Motor neuron (in vitro differentiated cells): Measurements from ENCODE around the gene LDLRAD2. TPM values are rescaled to one million over a fixed set of nuclear protein-coding genes. Genes with fewer than 3 reads are reported as not detected.
A peak's percentile ranks its signal among the peaks of the same experiment; 100 is the strongest.
"Not testable (repeated sequence)": the region's sequence is repeated elsewhere in the genome, so short reads cannot be mapped to it uniquely, and the experiment has no call there.

Source experiments
- ATAC-seq, 8 experiments: fragments of 200-7000 bp; cut with Tn5 transposase; replicated peaks in 6 of 8; 2 replicates each; pipeline ENCODE4 v1.8.0; 2021; ENCODE audit warnings: mild to moderate bottlenecking in 8 of 8, moderate library complexity in 8 of 8
- H3K27ac ChIP-seq, 2 donors: fragments of 250-450 bp; sonication (Bioruptor Pico); 2 replicates each; pipeline ENCODE4 v1.9.0; 2021; ENCODE audit warnings: antibody characterized with exemption in 2 of 2, mild to moderate bottlenecking in 2 of 2, moderate library complexity in 1 of 2
- H3K4me1 ChIP-seq, 2 donors: fragments of 250-450 bp; sonication (Bioruptor Pico); replicated peaks in 1 of 2; 2 replicates each; pipeline ENCODE4 v1.6.1; 2021; ENCODE audit warnings: antibody characterized with exemption in 2 of 2, mild to moderate bottlenecking in 2 of 2, moderate library complexity in 1 of 2
- H3K4me3 ChIP-seq, 5 donors: fragments of 250-450 bp; sonication (Bioruptor Pico); 2 replicates each; pipeline ENCODE4 v1.9.0; 2021; ENCODE audit warnings: antibody characterized with exemption in 5 of 5, mild to moderate bottlenecking in 5 of 5, moderate library complexity in 4 of 5
- WGBS, 10 experiments: fragments of 450-650 bp; shearing (Covaris generic); methylation state at CpG; one replicate each; pipeline ENCODE4 v1.0.0; 2022; 5-methylcytosine and 5-hydroxymethylcytosine counted together
- in situ Hi-C, 9 experiments: fragments of 400-800 bp; cut with MboI; loops; one replicate each; pipeline ENCODE4 v1.15.0; 2021; ENCODE audit warnings: low sequenced_read_pairs in 9 of 9, low pct_unique_long_range_greater_than_20kb in 2 of 9; ENCODE audit not compliant: unreplicated experiment in 9 of 9
- total RNA-seq, 8 experiments: library from RNA; unstranded; fragments of 300-600 nt; gene quantifications; 2 replicates each; pipeline versions ENCODE4 v1.2.3 to v1.2.4, GENCODE V29; 2022

The LDLRAD2 gene
- total RNA-seq, 8 experiments from 2014 or later = 0.71 to 3.4 (median 1.4) TPM

- ATAC-seq = peak in 3 of 8 experiments; percentile 9 to 23 (median 19)
- H3K27ac ChIP-seq = no peak overlapping the region
These were observed 9.4 kb downstream of the LDLRAD2 start for GRCh38 chr1:21821385-21822019.

DNA sequence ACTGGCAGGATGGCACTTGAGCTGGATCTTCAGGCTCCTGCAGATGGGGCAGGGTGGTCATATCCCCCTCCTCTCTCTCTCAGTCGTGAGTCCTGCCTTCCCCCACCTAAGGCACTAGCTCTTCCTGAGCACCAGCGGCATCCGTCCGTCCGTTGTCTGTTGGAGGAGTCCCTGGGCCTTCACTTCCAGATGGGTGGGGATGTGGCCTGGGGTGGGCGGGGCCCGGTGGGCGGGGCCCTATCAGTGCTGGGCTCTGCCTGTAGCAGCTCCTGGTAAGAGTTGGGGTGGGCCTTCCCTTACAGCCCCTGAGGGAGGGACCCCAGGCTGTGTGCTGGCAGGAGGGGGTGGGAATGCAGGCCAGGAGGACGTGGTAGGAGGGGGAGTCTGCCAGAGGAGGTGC, 10.3 kb downstream of the LDLRAD2 start:
- Histone ChIP-seq H3K27ac (no peak overlapping the region), H3K4me3 (no peak overlapping the region), H3K4me1 (peaks cover 0 to 3% of the 10 kb centered on the region in 2 donors)
- ATAC-seq = peak; percentile 40 to 75 (median 62)
- in situ Hi-C loops = no loop called here
- WGBS, 10 experiments = 20 to 70% methylated on average over 1 to 4 of the region's 9 CpGs; no CpG with 5 or more reads in 8 of the 10 experiments

More at GRCh38 chr1:21821385-21822019, 9.4 kb downstream of the LDLRAD2 start:
- H3K4me1 ChIP-seq = peaks cover 0 to 3% of the 10 kb centered on the region in 2 donors
- H3K4me3 ChIP-seq = no peak overlapping the region
- in situ Hi-C loops = no loop called here
- 67 to 100% (median 89%) methylated on average over 1 to 9 of the region's 11 CpGs; no CpG with 5 or more reads in 4 of the 10 experiments for WGBS, 10 experiments

DNA sequence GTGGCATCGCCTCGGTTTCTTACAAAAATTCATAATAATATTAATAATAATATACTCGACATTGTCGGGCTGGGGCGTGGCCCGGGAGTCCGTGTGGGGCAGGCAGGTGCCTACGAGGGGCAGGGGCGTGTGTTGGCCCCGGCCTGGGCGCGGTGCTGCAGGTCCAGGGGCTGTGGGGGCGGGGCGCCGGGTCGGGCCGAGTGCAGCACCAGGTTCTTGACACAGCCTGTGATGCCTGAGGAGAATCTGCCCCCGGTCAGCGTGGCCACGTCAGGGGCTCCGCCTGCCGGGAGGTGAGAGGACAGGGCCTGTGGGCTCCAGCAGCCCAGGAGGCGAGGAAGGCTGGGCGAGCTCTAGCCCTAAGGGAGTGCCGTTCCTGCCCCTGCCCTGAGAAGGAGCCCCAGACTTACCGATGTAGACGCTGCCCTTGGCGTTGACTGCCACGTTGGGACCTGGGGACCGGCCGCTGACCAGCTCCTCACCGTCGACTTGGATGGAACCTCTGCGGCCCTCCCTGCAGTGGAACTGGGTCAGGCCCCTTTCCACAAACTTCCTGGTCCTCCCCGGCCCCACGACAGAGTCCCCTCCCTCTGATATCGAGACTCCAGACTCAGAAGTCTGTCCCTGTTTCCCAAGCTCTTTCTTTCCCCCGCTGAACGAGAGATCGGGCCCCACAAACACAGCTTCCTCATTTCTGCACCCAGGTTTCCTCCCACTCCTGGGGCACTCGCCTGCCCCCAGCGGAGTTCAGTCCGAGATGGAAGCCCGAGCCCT, 11.3 kb downstream of the LDLRAD2 start:
- peak in 2 of 8 experiments; percentile 10 to 12 for ATAC-seq
- no peak overlapping the region for H3K4me3 ChIP-seq
- 87 to 100% (median 93%) methylated on average over 1 to 11 of the region's 44 CpGs; no CpG with 5 or more reads in 4 of the 10 experiments for WGBS, 10 experiments
- in situ Hi-C loops = no loop called here
- H3K27ac ChIP-seq = no peak overlapping the region
- H3K4me1 ChIP-seq = peaks cover 0 to 3% of the 10 kb centered on the region in 2 donors

DNA sequence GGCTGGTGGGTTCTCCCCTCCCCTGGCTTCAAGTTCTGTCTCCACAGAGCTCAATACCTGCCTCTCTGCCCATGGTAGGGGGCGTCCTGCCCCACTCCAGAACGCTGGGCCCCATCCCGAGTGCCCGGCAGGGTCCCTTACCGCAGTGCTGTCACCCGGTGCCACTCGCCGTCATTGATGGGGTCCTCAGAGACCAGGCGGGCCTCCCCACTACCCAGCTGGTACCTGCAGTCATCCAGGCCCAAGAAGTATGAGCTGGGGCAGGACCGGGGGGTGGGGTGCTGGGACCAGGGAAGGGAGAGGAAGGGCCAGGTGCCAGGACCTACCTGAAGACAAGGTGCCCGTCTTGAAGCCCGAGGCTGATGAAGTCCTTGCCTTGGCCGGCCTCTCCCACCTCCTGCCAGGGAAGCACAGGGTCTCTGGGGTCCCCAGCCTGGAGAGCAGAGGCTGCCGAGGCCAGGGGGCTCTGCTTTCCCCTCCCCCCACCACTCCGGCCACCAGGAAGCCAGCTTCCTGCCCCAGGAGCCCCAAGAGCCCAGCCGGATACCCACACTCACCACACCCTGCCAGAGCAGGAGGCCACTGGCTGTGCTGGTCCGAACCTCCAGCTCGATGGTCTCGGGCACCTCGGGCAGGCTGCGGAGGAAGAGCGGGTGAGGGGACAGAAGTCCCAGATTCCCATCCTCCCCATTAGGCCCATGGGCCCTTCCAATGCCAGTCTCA, 12.1 kb downstream of the LDLRAD2 start:
- no peak overlapping the region for H3K4me3 ChIP-seq
- in situ Hi-C loops = no loop called here
- peaks cover 0 to 3% of the 10 kb centered on the region in 2 donors for H3K4me1 ChIP-seq
- no peak overlapping the region for H3K27ac ChIP-seq
- 73 to 90% (median 81%) methylated on average over 3 to 5 of the region's 22 CpGs; no CpG with 5 or more reads in 6 of the 10 experiments for WGBS, 10 experiments
- ATAC-seq = no peak

DNA sequence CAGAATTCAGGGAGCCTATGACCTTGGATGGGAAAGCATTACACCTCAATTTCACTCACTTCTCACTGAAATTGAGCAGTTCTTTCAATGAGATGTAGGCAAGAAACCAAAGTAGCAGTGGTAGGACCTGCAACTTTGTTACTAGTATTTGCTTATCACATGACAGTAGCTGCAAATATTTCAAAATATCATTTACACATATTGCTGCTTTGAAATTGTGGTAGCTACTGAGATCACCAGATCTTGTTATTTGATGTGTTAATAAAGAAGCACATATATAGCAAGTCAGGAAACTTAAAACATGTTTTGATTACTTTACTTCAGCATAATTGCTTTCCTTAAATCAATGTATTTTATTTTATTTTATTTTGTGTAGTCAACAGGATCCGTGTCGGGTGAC, 12.9 kb downstream of the LDLRAD2 start:
- no peak overlapping the region for H3K4me3 ChIP-seq
- in situ Hi-C loops = no loop called here
- H3K27ac ChIP-seq = no peak overlapping the region
- 67 to 100% (median 100%) methylated on average over 1 to 2 of the region's 2 CpGs; no CpG with 5 or more reads in 2 of the 10 experiments for WGBS, 10 experiments
- ATAC-seq = no peak
- peaks cover 0 to 3% of the 10 kb centered on the region in 2 donors for H3K4me1 ChIP-seq

GRCh38 chr1:21825393-21825792, 13.3 kb downstream of the LDLRAD2 start:
- in situ Hi-C loops = no loop called here
- 67 to 100% (median 85%) methylated on average over 1 to 6 of the region's 7 CpGs; no CpG with 5 or more reads in 1 of the 10 experiments for WGBS, 10 experiments
- H3K27ac ChIP-seq = no peak overlapping the region
- peaks cover 0 to 3% of the 10 kb centered on the region in 2 donors for H3K4me1 ChIP-seq
- ATAC-seq = no peak
- no peak overlapping the region for H3K4me3 ChIP-seq

GRCh38 chr1:21826694-21827093, 14.6 kb downstream of the LDLRAD2 start:
- in situ Hi-C loops, H3K4me1 ChIP-seq, H3K4me3 ChIP-seq, ATAC-seq, H3K27ac ChIP-seq: not testable (repeated sequence)
- 80 to 100% (median 92%) methylated on average over 1 to 10 of the region's 10 CpGs; no CpG with 5 or more reads in 1 of the 10 experiments for WGBS, 10 experiments

GRCh38 chr1:21827141-21827679, 15.1 kb downstream of the LDLRAD2 start:
- ATAC-seq = no peak
- no peak overlapping the region for H3K4me3 ChIP-seq
- peaks cover 0 to 3% of the 10 kb centered on the region in 2 donors for H3K4me1 ChIP-seq
- no peak overlapping the region for H3K27ac ChIP-seq
- WGBS, 10 experiments = 92 to 100% (median 100%) methylated on average over 1 to 5 of the region's 5 CpGs; no CpG with 5 or more reads in 2 of the 10 experiments
- in situ Hi-C loops = no loop called here

- in situ Hi-C loops = no loop called here
These were observed 16.0 kb downstream of the LDLRAD2 start for GRCh38 chr1:21828075-21828474.

DNA sequence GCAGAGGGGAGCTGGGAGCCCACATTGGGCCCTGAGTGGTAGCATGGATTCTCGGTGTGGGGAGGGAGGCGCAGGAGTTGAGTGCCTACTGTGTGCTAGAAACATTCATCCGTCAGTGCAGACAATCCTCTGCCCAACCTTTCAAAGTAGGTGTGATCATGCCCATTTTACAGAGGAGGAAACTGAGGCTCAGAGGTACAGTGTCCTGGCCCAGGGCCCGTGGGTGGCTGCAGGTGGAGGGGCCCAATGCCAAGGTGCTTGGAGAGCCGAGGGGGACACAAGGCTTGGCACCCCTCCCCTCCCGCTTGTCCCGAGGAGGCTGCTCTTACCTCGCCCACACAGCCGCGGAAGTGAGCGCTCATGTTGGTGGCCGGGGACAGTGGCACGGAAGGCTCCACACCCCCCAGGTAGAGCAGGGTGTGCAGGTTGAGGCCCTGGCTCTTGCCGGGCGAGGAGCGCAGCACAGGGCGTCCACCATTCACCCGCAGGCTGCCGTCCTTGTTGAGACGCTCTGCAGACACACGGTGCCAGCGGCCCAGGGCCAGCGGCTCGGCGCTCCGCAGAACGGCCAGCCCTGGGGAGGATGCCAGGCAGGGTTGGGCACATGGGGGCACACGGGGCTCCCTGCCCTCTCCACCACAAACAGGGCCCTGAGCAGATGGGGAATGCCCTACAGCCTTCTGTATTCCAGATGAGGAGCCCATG, 16.6 kb downstream of the LDLRAD2 start:
- no peak overlapping the region for H3K27ac ChIP-seq
- no peak for ATAC-seq
- no peak overlapping the region for H3K4me3 ChIP-seq
- no peaks in the 10 kb centered on the region for H3K4me1 ChIP-seq
- WGBS, 10 experiments = 87 to 100% (median 92%) methylated on average over 2 to 7 of the region's 28 CpGs; no CpG with 5 or more reads in 3 of the 10 experiments
- in situ Hi-C loops = no loop called here

More at GRCh38 chr1:21828075-21828474, 16.0 kb downstream of the LDLRAD2 start:
- no peak for ATAC-seq
- WGBS, 10 experiments = 60 to 100% (median 95%) methylated on average over 1 to 4 of the region's 13 CpGs; no CpG with 5 or more reads in 7 of the 10 experiments
- Histone ChIP-seq H3K4me1 (no peaks in the 10 kb centered on the region), H3K4me3 (no peak overlapping the region), H3K27ac (no peak overlapping the region)

DNA sequence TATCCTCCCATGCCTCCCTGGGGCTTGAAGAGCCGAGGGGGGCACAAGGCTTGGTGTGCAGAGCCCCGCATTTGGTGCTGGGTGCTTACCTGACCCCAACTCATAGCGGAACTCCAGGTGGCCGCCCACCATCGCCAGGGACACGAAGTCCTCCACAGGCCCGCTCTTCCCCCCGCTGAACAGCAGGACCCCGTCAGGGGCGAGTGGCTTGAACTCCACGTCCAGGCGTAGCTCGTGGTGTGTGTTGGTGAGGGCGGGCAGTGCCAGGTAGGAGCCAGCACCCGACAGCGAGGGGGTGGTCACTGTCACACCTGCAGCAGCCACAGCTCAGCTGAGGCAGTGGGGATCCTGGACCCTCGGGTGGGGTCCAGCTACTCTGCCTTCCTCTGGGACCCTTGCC, 17.2 kb downstream of the LDLRAD2 start:
- H3K4me1 ChIP-seq = no peaks in the 10 kb centered on the region
- H3K4me3 ChIP-seq = no peak overlapping the region
- peak in 1 of 8 experiments; percentile 10 for ATAC-seq
- in situ Hi-C loops = no loop called here
- 81 to 100% methylated on average over 1 to 15 of the region's 17 CpGs; no CpG with 5 or more reads in 8 of the 10 experiments for WGBS, 10 experiments
- no peak overlapping the region for H3K27ac ChIP-seq

- WGBS, 10 experiments = 87 to 100% (median 95%) methylated on average over 2 to 10 of the region's 23 CpGs; no CpG with 5 or more reads in 6 of the 10 experiments
- no peaks in the 10 kb centered on the region for H3K4me1 ChIP-seq
- in situ Hi-C loops = no loop called here
- H3K27ac ChIP-seq = no peak overlapping the region
- peak in 4 of 8 experiments; percentile 3 to 15 (median 12) for ATAC-seq
- no peak overlapping the region for H3K4me3 ChIP-seq
These were observed 18.9 kb downstream of the LDLRAD2 start for GRCh38 chr1:21830792-21831453.
